ENCODE measurements around the gene AKAP6. TPM values are rescaled to one million over a fixed set of nuclear protein-coding genes. Genes with fewer than 3 reads are reported as not detected.
A peak's percentile ranks its signal among the peaks of the same experiment; 100 is the strongest.

Gene AKAP6
- total and polyA plus RNA-seq, 7 donors, result 0.60 to 56.2 (median 29.5) TPM; not detected in 1

GRCh38 chr14:32377046-32377646 is 48.0 kb downstream of the AKAP6 start:
- Histone ChIP-seq H3K36me3 (no peaks in the 10 kb centered on the region), H3K9me3 (no peaks in the 10 kb centered on the region), H3K4me3 (no peak overlapping the region), H3K27ac (no peak overlapping the region), H3K4me1 (peaks cover 0 to 14% (median 3%) of the 10 kb centered on the region in 4 donors), H3K27me3 (no peaks in the 10 kb centered on the region)
- intact Hi-C loops (cut with DNase I), result no loop called here
- WGBS, 2 donors, result 91 to 92% methylated on average over 5 of the region's 5 CpGs
- no peak for DNase-seq
- TF ChIP-seq EP300 (IDR thresholded peaks at IDR 0.05), result no peak
- TF ChIP-seq POLR2A (IDR thresholded peaks at IDR 0.05), result no peak
- no peak for TF ChIP-seq CTCF (IDR thresholded peaks at IDR 0.05)
- TF ChIP-seq POLR2AphosphoS5 (IDR thresholded peaks at IDR 0.05), result no peak

GRCh38 chr14:32378284-32378683 is 49.2 kb downstream of the AKAP6 start:
- Histone ChIP-seq H3K4me1 (peaks cover 0 to 10% (median 0%) of the 10 kb centered on the region in 4 donors), H3K4me3 (no peak overlapping the region), H3K36me3 (no peaks in the 10 kb centered on the region), H3K27me3 (no peaks in the 10 kb centered on the region), H3K27ac (no peak overlapping the region), H3K9me3 (no peaks in the 10 kb centered on the region)
- DNase-seq, result no peak
- intact Hi-C loops (cut with DNase I), result no loop called here
- TF ChIP-seq POLR2AphosphoS5 (IDR thresholded peaks at IDR 0.05) (no peak), EP300 (IDR thresholded peaks at IDR 0.05) (no peak), POLR2A (IDR thresholded peaks at IDR 0.05) (no peak), CTCF (IDR thresholded peaks at IDR 0.05) (no peak)

- no peaks in the 10 kb centered on the region for H3K9me3 ChIP-seq
- intact Hi-C loops (cut with DNase I), result no loop called here
- no peak for TF ChIP-seq POLR2AphosphoS5 (IDR thresholded peaks at IDR 0.05)
- TF ChIP-seq EP300 (IDR thresholded peaks at IDR 0.05), result no peak
- TF ChIP-seq POLR2A (IDR thresholded peaks at IDR 0.05), result no peak
- TF ChIP-seq CTCF (IDR thresholded peaks at IDR 0.05), result no peak
- no peak for DNase-seq
- H3K4me3 ChIP-seq, result no peak overlapping the region
- H3K36me3 ChIP-seq, result no peaks in the 10 kb centered on the region
- no peaks in the 10 kb centered on the region for H3K27me3 ChIP-seq
- peaks cover 0 to 10% (median 0%) of the 10 kb centered on the region in 4 donors for H3K4me1 ChIP-seq
- WGBS, 2 donors, result 74 to 88% methylated on average over 1 of the region's 1 CpG
- H3K27ac ChIP-seq, result no peak overlapping the region
Observed at GRCh38 chr14:32379447-32379846, 50.3 kb downstream of the AKAP6 start.

GRCh38 chr14:32381869-32382268 is 52.8 kb downstream of the AKAP6 start:
- intact Hi-C loops (cut with DNase I), result no loop called here
- peaks cover 0 to 10% (median 0%) of the 10 kb centered on the region in 4 donors for H3K4me1 ChIP-seq
- H3K4me3 ChIP-seq, result no peak overlapping the region
- H3K27me3 ChIP-seq, result no peaks in the 10 kb centered on the region
- no peaks in the 10 kb centered on the region for H3K36me3 ChIP-seq
- H3K9me3 ChIP-seq, result no peaks in the 10 kb centered on the region
- 88 to 91% methylated on average over 2 of the region's 2 CpGs for WGBS, 2 donors
- H3K27ac ChIP-seq, result no peak overlapping the region
- DNase-seq, result no peak
- no peak for TF ChIP-seq POLR2AphosphoS5 (IDR thresholded peaks at IDR 0.05)
- TF ChIP-seq EP300 (IDR thresholded peaks at IDR 0.05), result no peak
- TF ChIP-seq CTCF (IDR thresholded peaks at IDR 0.05), result no peak
- no peak for TF ChIP-seq POLR2A (IDR thresholded peaks at IDR 0.05)

- no peak for DNase-seq
- no peaks in the 10 kb centered on the region for H3K27me3 ChIP-seq
- H3K27ac ChIP-seq, result no peak overlapping the region
- no peaks in the 10 kb centered on the region for H3K36me3 ChIP-seq
- intact Hi-C loops (cut with DNase I), result no loop called here
- H3K4me1 ChIP-seq, result peaks cover 0 to 7% (median 0%) of the 10 kb centered on the region in 4 donors
- TF ChIP-seq CTCF (IDR thresholded peaks at IDR 0.05) (peak in 1 of 4 experiments; percentile 9), POLR2AphosphoS5 (IDR thresholded peaks at IDR 0.05) (no peak)
- no peak overlapping the region for H3K4me3 ChIP-seq
- WGBS, 2 donors, result 84 to 94% methylated on average over 1 of the region's 1 CpG
- no peaks in the 10 kb centered on the region for H3K9me3 ChIP-seq
Observed at GRCh38 chr14:32382704-32383103, 53.6 kb downstream of the AKAP6 start.
